ENCODE data around the gene NUDT5.
"Not testable (repeated sequence)": the region's sequence is repeated elsewhere in the genome, so short reads cannot be mapped to it uniquely, and the experiment has no call there.

Gene NUDT5

GRCh38 chr10:12202226-12202625 is 6.5 kb upstream of the NUDT5 start:
- no peak for DNase-seq (ENCODE audit: low read depth)

- no peak for DNase-seq (ENCODE audit: low read depth)
Measured at GRCh38 chr10:12201543-12201942, 5.9 kb upstream of the NUDT5 start.

GRCh38 chr10:12200850-12201249 is 5.2 kb upstream of the NUDT5 start:
- no peak for DNase-seq (ENCODE audit: low read depth)

GRCh38 chr10:12198156-12198555 is 2.5 kb upstream of the NUDT5 start:
- DNase-seq (ENCODE audit: low read depth) = no peak

- DNase-seq (ENCODE audit: low read depth) = no peak
Measured at GRCh38 chr10:12196531-12197211, 980 bp upstream of the NUDT5 start.

- no peak for DNase-seq (ENCODE audit: low read depth)
Measured at GRCh38 chr10:12195281-12195602, 449 bp downstream of the NUDT5 start.

GRCh38 chr10:12194752-12195271 is 879 bp downstream of the NUDT5 start:
- DNase-seq (ENCODE audit: low read depth) = peak; percentile 10

- peak; percentile 26 for DNase-seq (ENCODE audit: low read depth)
Measured at GRCh38 chr10:12193193-12193592, 2.5 kb downstream of the NUDT5 start.

GRCh38 chr10:12191715-12192114 is 4.0 kb downstream of the NUDT5 start:
- DNase-seq (ENCODE audit: low read depth) = no peak

- no peak for DNase-seq (ENCODE audit: low read depth)
Measured at GRCh38 chr10:12189426-12189825, 6.3 kb downstream of the NUDT5 start.

- no peak for DNase-seq (ENCODE audit: low read depth)
Measured at GRCh38 chr10:12188656-12189055, 7.0 kb downstream of the NUDT5 start.

GRCh38 chr10:12187321-12187905 is 8.3 kb downstream of the NUDT5 start:
- DNase-seq (ENCODE audit: low read depth) = no peak

- no peak for DNase-seq (ENCODE audit: low read depth)
Measured at GRCh38 chr10:12186323-12186722, 9.4 kb downstream of the NUDT5 start.

GRCh38 chr10:12184165-12184564 is 11.5 kb downstream of the NUDT5 start:
- DNase-seq (ENCODE audit: low read depth) = no peak

GRCh38 chr10:12181065-12181775 is 14.5 kb downstream of the NUDT5 start:
- DNase-seq (ENCODE audit: low read depth) = no peak

GRCh38 chr10:12180221-12180974 is 15.3 kb downstream of the NUDT5 start:
- DNase-seq (ENCODE audit: low read depth) = no peak

GRCh38 chr10:12179606-12180170 is 16.0 kb downstream of the NUDT5 start:
- no peak for DNase-seq (ENCODE audit: low read depth)

- no peak for DNase-seq (ENCODE audit: low read depth)
Measured at GRCh38 chr10:12177642-12178041, 18.0 kb downstream of the NUDT5 start.

GRCh38 chr10:12171512-12171911 is 24.2 kb downstream of the NUDT5 start:
- not testable (repeated sequence) for DNase-seq (ENCODE audit: low read depth)

- no peak for DNase-seq (ENCODE audit: low read depth)
Measured at GRCh38 chr10:12165999-12166775, 29.5 kb downstream of the NUDT5 start.

GRCh38 chr10:12165036-12165435 is 30.7 kb downstream of the NUDT5 start:
- no peak for DNase-seq (ENCODE audit: low read depth)
